Stimulated activated memory B cell treated with anti-CD40 and anti-IgM and Interleukin-4, amounts not matched to agents 10 μg/mL and 1 μg/mL and 100 μg/mL, for 72 hours (primary cell): ENCODE measurements around the gene DNAJC10.
"Not testable (repeated sequence)": the region's sequence is repeated elsewhere in the genome, so short reads cannot be mapped to it uniquely, and the experiment has no call there.

ENCODE experiments used
- ATAC-seq: fragments of 150-1000 bp; cut with Tn5 transposase; 2 replicates; pipeline ENCODE4 v1.10.0; 2021
- H3K27ac Mint-ChIP-seq: one replicate; pipeline ENCODE4 v1.8.0; 2022; ENCODE audit warnings: mild to moderate bottlenecking, mixed read lengths
- H3K27me3 Mint-ChIP-seq: one replicate; pipeline ENCODE4 v1.8.0; 2022; ENCODE audit warnings: mixed read lengths
- H3K36me3 Mint-ChIP-seq: one replicate; pipeline ENCODE4 v1.8.0; 2022; ENCODE audit warnings: mixed read lengths
- H3K4me1 Mint-ChIP-seq: one replicate; pipeline ENCODE4 v1.8.0; 2022; ENCODE audit warnings: mixed read lengths
- H3K4me3 Mint-ChIP-seq: one replicate; pipeline ENCODE4 v1.8.0; 2022; ENCODE audit warnings: mild to moderate bottlenecking, moderate library complexity, mixed read lengths
- H3K9me3 Mint-ChIP-seq: one replicate; pipeline ENCODE4 v1.8.0; 2022; ENCODE audit warnings: mixed read lengths

Gene DNAJC10

GRCh38 chr2:182744490-182744889 lies 28.4 kb downstream of the DNAJC10 start:
- ATAC-seq: no peak
- Mint-ChIP-seq H3K4me1 (no peaks in the 10 kb centered on the region), H3K4me3 (no peak overlapping the region), H3K27me3 (no peaks in the 10 kb centered on the region), H3K36me3 (peaks cover 61% of the 10 kb centered on the region), H3K27ac (no peak overlapping the region), H3K9me3 (no peaks in the 10 kb centered on the region)

- peaks cover 3% of the 10 kb centered on the region for H3K4me1 Mint-ChIP-seq
- no peaks in the 10 kb centered on the region for H3K27me3 Mint-ChIP-seq
- no peak overlapping the region for H3K4me3 Mint-ChIP-seq
- H3K9me3 Mint-ChIP-seq: no peaks in the 10 kb centered on the region
- no peak for ATAC-seq
- no peak overlapping the region for H3K27ac Mint-ChIP-seq
- H3K36me3 Mint-ChIP-seq: peaks cover 67% of the 10 kb centered on the region
Measured at GRCh38 chr2:182745061-182745460, 29.0 kb downstream of the DNAJC10 start.

DNA sequence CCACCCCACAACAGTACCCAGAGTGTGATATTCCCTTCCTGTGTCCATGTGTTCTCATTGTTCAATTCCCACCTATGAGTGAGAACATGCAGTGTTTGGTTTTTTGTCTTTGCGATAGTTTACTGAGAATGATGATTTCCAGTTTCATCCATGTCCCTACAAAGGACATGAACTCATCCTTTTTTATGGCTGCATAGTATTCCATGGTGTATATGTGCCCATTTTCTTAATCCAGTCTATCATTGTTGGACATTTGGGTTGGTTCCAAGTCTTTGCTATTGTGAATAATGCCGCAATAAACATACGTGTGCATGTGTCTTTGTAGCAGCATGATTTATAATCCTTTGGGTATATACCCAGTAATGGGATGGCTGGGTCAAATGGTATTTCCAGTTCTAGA lies 29.8 kb downstream of the DNAJC10 start:
- H3K4me1 Mint-ChIP-seq, H3K4me3 Mint-ChIP-seq, H3K27ac Mint-ChIP-seq, ATAC-seq, H3K9me3 Mint-ChIP-seq, H3K27me3 Mint-ChIP-seq: not testable (repeated sequence)
- H3K36me3 Mint-ChIP-seq: peaks cover 75% of the 10 kb centered on the region

DNA sequence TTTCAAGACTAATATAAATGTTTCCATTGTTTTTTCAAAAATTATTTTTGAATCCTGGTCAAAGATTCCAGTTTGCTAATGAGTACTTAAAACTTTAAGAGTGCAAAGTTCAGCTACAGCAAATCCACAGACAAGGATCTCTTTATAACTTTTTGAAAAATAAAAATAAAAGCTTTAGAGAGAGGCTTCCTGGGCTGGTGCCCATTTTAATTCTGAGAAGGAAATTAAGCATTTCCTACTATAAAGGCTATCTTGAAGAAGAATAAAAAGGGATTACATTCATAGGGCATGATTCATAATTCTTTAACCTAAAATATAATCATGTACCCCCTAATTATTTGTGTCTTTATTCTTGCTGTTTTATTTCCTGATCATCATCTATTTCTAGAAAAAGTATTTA lies 38.2 kb downstream of the DNAJC10 start:
- ATAC-seq: no peak
- H3K27ac Mint-ChIP-seq: no peak overlapping the region
- peaks cover 45% of the 10 kb centered on the region for H3K36me3 Mint-ChIP-seq
- no peaks in the 10 kb centered on the region for H3K27me3 Mint-ChIP-seq
- no peaks in the 10 kb centered on the region for H3K9me3 Mint-ChIP-seq
- no peak overlapping the region for H3K4me3 Mint-ChIP-seq
- peaks cover 6% of the 10 kb centered on the region for H3K4me1 Mint-ChIP-seq

GRCh38 chr2:182758379-182758778 lies 42.3 kb downstream of the DNAJC10 start:
- Mint-ChIP-seq H3K4me1 (no peaks in the 10 kb centered on the region), H3K27ac (no peak overlapping the region), H3K4me3 (no peak overlapping the region), H3K36me3 (peaks cover 52% of the 10 kb centered on the region), H3K27me3 (no peaks in the 10 kb centered on the region), H3K9me3 (no peaks in the 10 kb centered on the region)
- ATAC-seq: no peak

DNA sequence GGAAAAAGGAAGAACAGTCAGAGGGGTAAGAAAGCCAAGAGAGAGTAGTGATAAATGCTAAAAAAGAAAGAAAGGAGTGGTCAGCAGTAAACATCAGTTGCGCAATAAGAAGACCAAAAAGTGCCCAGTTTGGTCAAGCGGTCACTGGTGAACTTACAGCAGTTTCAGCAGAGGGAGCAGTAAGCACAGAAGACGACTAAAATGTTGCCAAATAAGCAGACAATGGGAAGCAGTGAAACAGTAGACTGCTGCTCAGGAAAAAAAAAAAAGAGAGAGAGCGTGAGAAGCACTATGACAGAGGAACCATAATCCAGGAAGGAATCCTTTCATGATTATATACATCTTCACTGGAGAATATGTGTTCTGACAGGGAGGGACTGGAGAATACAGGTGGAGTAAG lies 45.8 kb downstream of the DNAJC10 start:
- no peak overlapping the region for H3K4me3 Mint-ChIP-seq
- H3K27me3 Mint-ChIP-seq: no peaks in the 10 kb centered on the region
- peaks cover 66% of the 10 kb centered on the region for H3K36me3 Mint-ChIP-seq
- peak overlapping the region; percentile 4 for H3K27ac Mint-ChIP-seq
- ATAC-seq: no peak
- H3K4me1 Mint-ChIP-seq: no peaks in the 10 kb centered on the region
- H3K9me3 Mint-ChIP-seq: no peaks in the 10 kb centered on the region

GRCh38 chr2:182763311-182763912 lies 47.4 kb downstream of the DNAJC10 start:
- Mint-ChIP-seq H3K4me1 (no peaks in the 10 kb centered on the region), H3K36me3 (peaks cover 73% of the 10 kb centered on the region), H3K27ac (no peak overlapping the region), H3K9me3 (peaks cover 2% of the 10 kb centered on the region), H3K4me3 (no peak overlapping the region), H3K27me3 (no peaks in the 10 kb centered on the region)
- no peak for ATAC-seq

DNA sequence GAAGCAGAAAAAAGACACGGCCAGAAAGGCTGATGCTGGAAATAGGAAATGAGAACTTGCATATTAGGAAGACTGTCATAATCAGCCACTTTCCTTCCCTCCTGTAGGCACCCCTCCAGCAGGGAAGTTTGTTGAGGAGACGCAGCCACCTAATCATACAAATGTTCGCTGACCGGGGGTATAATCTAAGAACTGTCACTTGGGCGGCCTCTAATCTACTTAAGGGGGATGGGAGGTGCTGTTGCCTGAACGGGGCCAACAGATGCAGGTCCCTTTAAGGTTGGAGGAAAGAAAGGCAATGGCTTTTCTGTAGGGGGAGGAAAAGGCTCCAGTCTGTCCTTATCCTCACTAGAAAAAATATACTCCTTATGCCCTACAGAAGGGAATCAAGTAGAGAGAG lies 50.6 kb downstream of the DNAJC10 start:
- Mint-ChIP-seq H3K9me3 (peaks cover 10% of the 10 kb centered on the region), H3K27ac (no peak overlapping the region), H3K4me3 (no peak overlapping the region), H3K27me3 (no peaks in the 10 kb centered on the region), H3K36me3 (peaks cover 81% of the 10 kb centered on the region), H3K4me1 (peaks cover 6% of the 10 kb centered on the region)
- no peak for ATAC-seq

DNA sequence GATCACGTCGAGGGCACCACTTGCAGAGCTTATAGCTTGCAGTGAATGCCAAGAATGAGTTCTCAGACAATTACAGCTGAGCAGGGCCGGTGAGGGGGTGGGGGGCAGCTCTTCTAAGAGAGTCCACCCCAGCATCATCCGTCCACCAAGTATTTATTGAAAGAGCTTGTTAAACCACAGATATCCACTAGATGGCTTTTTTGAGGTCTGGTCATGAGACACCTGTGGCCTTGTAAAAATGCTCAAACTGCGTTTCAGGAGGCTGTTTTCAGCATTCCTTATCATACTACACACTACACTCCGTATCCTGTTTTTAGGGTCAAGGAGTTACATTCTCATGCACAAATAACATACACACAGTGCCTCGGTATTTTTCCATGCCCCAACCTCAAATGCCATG lies 51.5 kb downstream of the DNAJC10 start:
- H3K36me3 Mint-ChIP-seq: peaks cover 81% of the 10 kb centered on the region
- ATAC-seq: no peak
- H3K4me3 Mint-ChIP-seq: no peak overlapping the region
- no peak overlapping the region for H3K27ac Mint-ChIP-seq
- H3K9me3 Mint-ChIP-seq: peaks cover 15% of the 10 kb centered on the region
- no peaks in the 10 kb centered on the region for H3K27me3 Mint-ChIP-seq
- peaks cover 15% of the 10 kb centered on the region for H3K4me1 Mint-ChIP-seq

DNA sequence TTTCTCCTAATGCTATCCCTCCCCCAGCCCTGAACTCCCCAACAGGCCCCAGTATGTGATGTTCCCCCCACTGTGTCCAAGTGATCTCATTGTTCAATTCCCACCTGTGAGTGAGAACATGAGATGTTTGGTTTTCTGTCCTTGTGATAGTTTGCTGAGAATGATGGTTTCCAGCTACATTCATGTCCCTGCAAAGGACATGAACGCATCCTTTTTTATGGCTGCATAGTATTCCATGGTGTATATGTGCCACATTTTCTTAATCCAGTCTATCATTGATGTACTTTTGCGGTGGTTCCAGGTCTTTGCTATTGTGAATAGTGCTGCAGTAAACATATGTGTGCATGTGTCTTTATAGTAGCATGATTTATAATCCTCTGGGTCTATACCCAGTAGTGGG lies 52.9 kb downstream of the DNAJC10 start:
- not testable (repeated sequence) for ATAC-seq, H3K4me3 Mint-ChIP-seq, H3K27ac Mint-ChIP-seq, H3K27me3 Mint-ChIP-seq
- H3K36me3 Mint-ChIP-seq: peaks cover 95% of the 10 kb centered on the region
- H3K4me1 Mint-ChIP-seq: peaks cover 17% of the 10 kb centered on the region
- peaks cover 15% of the 10 kb centered on the region for H3K9me3 Mint-ChIP-seq

GRCh38 chr2:182779323-182779722 lies 63.3 kb downstream of the DNAJC10 start:
- no peaks in the 10 kb centered on the region for H3K4me1 Mint-ChIP-seq
- H3K9me3 Mint-ChIP-seq: peaks cover 2% of the 10 kb centered on the region
- no peaks in the 10 kb centered on the region for H3K27me3 Mint-ChIP-seq
- peaks cover 58% of the 10 kb centered on the region for H3K36me3 Mint-ChIP-seq
- ATAC-seq: no peak
- no peak overlapping the region for H3K4me3 Mint-ChIP-seq
- no peak overlapping the region for H3K27ac Mint-ChIP-seq

GRCh38 chr2:182781099-182781498 lies 65.0 kb downstream of the DNAJC10 start:
- H3K4me3 Mint-ChIP-seq, H3K27me3 Mint-ChIP-seq, H3K4me1 Mint-ChIP-seq, H3K9me3 Mint-ChIP-seq, H3K27ac Mint-ChIP-seq, ATAC-seq: not testable (repeated sequence)
- H3K36me3 Mint-ChIP-seq: peaks cover 50% of the 10 kb centered on the region

DNA sequence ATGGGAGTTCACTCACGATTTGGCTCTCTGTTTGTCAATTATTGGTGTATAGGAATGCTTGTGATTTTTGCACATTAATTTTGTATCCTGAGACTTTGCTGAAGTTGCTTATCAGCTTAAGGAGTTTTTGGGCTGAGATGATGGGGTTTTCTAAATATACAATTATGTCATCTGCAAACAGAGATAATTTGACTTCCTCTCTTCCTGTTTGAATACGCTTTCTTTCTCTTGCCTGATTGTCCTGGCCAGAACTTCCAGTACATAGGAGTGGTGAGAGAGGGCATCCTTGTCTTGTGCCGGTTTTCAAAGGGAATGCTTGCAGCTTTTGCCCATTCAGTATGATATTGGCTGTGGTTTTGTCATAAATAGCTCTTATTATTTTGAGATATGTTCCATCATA lies 66.6 kb downstream of the DNAJC10 start:
- not testable (repeated sequence) for ATAC-seq, H3K27me3 Mint-ChIP-seq, H3K4me1 Mint-ChIP-seq, H3K27ac Mint-ChIP-seq, H3K9me3 Mint-ChIP-seq, H3K4me3 Mint-ChIP-seq
- H3K36me3 Mint-ChIP-seq: peaks cover 41% of the 10 kb centered on the region

DNA sequence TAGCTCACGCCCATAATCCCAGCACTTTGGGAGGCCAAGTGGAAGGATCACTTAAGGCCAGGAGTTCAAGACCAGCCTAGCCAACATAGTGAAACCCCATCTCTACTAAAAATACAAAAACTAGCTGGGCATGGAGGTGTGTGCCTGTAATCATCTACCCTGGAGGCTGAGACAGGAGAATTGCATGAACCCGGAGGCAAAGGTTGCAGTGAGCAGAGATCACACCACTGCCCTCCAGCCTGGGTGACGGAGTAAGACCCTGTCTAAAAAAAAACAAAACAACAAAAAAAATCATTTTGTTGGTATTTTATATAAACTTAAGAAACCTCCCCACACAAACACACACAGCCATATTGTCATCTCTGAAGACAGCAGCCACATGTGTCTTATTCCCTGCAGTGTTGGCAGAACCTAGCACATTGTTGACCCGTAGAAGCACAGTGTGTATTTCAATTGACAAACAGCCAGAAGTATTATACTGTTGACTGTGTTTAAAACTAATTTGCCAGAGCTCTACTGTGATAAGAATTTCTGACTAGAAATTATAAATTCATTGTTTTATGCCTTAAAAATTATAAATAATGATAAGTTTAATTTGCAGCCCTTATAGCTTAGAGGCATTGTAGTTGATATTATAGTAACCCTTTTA lies 68.1 kb downstream of the DNAJC10 start:
- Mint-ChIP-seq H3K36me3 (peaks cover 26% of the 10 kb centered on the region), H3K27ac (no peak overlapping the region), H3K9me3 (peaks cover 2% of the 10 kb centered on the region), H3K4me3 (no peak overlapping the region), H3K4me1 (no peaks in the 10 kb centered on the region), H3K27me3 (no peaks in the 10 kb centered on the region)
- ATAC-seq: no peak

GRCh38 chr2:182784777-182785176 lies 68.7 kb downstream of the DNAJC10 start:
- Mint-ChIP-seq H3K36me3 (peaks cover 26% of the 10 kb centered on the region), H3K27me3 (no peaks in the 10 kb centered on the region), H3K9me3 (peaks cover 2% of the 10 kb centered on the region), H3K27ac (no peak overlapping the region), H3K4me3 (no peak overlapping the region), H3K4me1 (no peaks in the 10 kb centered on the region)
- no peak for ATAC-seq

DNA sequence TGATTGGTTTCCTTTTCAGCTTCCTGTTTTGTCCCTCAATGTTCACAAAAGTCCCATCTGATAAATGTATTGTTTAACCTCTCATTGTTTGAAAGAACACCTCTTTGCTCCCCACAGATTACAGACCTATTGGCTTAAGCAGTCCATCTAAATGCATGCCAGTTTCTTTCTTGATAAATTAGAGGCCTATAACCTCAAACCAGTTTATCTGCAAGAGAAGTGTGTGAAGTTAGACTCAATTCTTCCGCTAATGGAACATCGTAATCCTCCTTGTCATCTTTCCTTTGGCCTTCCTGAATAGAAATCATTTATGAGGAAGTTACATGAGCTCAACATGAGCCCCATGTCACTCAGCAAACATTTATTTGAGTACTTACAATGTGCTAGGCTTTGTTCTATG lies 76.4 kb downstream of the DNAJC10 start:
- Mint-ChIP-seq H3K4me3 (no peak overlapping the region), H3K9me3 (no peaks in the 10 kb centered on the region), H3K27me3 (peaks cover 13% of the 10 kb centered on the region), H3K36me3 (no peaks in the 10 kb centered on the region), H3K27ac (no peak overlapping the region), H3K4me1 (peaks cover 12% of the 10 kb centered on the region)
- ATAC-seq: no peak
